Endodermal cell (in vitro differentiated cells): ENCODE results near the gene TRIM9. TPM values are rescaled to one million over a fixed set of nuclear protein-coding genes. Genes with fewer than 3 reads are reported as not detected.

Experiments
- DNase-seq: peaks from one replicate; pipeline ENCODE4 v3.0.0-alpha.2; 2017
- H3K27ac ChIP-seq: 2 replicates; pipeline ENCODE4 v1.5.1; 2013; ENCODE audit warnings: mild to moderate bottlenecking, low read depth, low read length, moderate library complexity
- H3K27me3 ChIP-seq: 2 replicates; pipeline ENCODE4 v1.6.1; 2013; ENCODE audit warnings: mild to moderate bottlenecking, low read length, moderate library complexity; ENCODE audit not compliant: insufficient read depth, control insufficient read depth, poor library complexity, severe bottlenecking
- H3K36me3 ChIP-seq: 2 replicates; pipeline ENCODE4 v1.7.0; 2013; ENCODE audit warnings: mild to moderate bottlenecking, low read length, moderate library complexity; ENCODE audit not compliant: control insufficient read depth, insufficient read depth
- H3K4me1 ChIP-seq: one replicate; pipeline ENCODE4 v1.7.0; 2013; ENCODE audit warnings: low read length; ENCODE audit not compliant: control insufficient read depth, insufficient read depth
- H3K4me3 ChIP-seq: 2 replicates; pipeline ENCODE4 v1.5.1; 2013; ENCODE audit warnings: mild to moderate bottlenecking, low read length, moderate library complexity
- H3K9ac ChIP-seq: 2 replicates; pipeline ENCODE4 v1.6.1; 2013; ENCODE audit warnings: mild to moderate bottlenecking, low read length, moderate library complexity; ENCODE audit not compliant: poor library complexity, severe bottlenecking; ENCODE audit errors: extremely low read depth
- H3K9me3 ChIP-seq: 2 replicates; pipeline ENCODE4 v1.6.1; 2013; ENCODE audit warnings: mild to moderate bottlenecking, low read length, moderate library complexity; ENCODE audit not compliant: control insufficient read depth
- H3K27ac Mint-ChIP-seq: 2 replicates; pipeline ENCODE4 v1.8.0; 2020; ENCODE audit warnings: mixed read lengths
- H3K27me3 Mint-ChIP-seq: 2 replicates; pipeline ENCODE4 v1.8.0; 2021; ENCODE audit warnings: mild to moderate bottlenecking, mixed read lengths; ENCODE audit not compliant: insufficient read depth
- H3K36me3 Mint-ChIP-seq: 2 replicates; pipeline ENCODE4 v1.8.0; 2020; ENCODE audit warnings: low read depth, mixed read lengths
- H3K4me1 Mint-ChIP-seq: 2 replicates; pipeline ENCODE4 v1.8.0; 2020; ENCODE audit warnings: mixed read lengths
- H3K4me3 Mint-ChIP-seq: 2 replicates; pipeline ENCODE4 v1.8.0; 2020; ENCODE audit warnings: mild to moderate bottlenecking, moderate library complexity, mixed read lengths
- H3K9me3 Mint-ChIP-seq: 2 replicates; pipeline ENCODE4 v1.8.0; 2020; ENCODE audit warnings: mild to moderate bottlenecking, mixed read lengths
- WGBS, 2 experiments: methylation state at CpG; one replicate each; pipeline versions ENCODE4 v1.1.5 to v1.1.7; 2013; ENCODE audit warnings: missing lambda C conversion rate in 2 of 2, mixed read lengths in 1 of 2; ENCODE audit not compliant: insufficient coverage in 1 of 2, insufficient read length in 1 of 2; 5-methylcytosine and 5-hydroxymethylcytosine counted together
- total RNA-seq, 2 donors: library from RNA; stranded (reverse); fragmentation: NEBNext Ultra II Directional in 1 of 2; extraction: Animal tissue kit (Norgen Biotek cat#: 25700) in 1 of 2; gene quantifications; 2 replicates in 1 of 2; 3 replicates in 1 of 2; pipeline ENCODE4 v1.2.1, GENCODE V29; 2021
- TF ChIP-seq, protein P1 (sequence below): fragments of 200-600 bp; sonication (generic); conservative IDR thresholded peaks from 2 replicates; pipeline ENCODE4 v1.5.0; 2021; ENCODE audit warnings: antibody characterized with exemption, mild to moderate bottlenecking

TRIM9 gene
- total RNA-seq, 2 donors from 2014 or later: 0.81 to 0.82 TPM

DNA sequence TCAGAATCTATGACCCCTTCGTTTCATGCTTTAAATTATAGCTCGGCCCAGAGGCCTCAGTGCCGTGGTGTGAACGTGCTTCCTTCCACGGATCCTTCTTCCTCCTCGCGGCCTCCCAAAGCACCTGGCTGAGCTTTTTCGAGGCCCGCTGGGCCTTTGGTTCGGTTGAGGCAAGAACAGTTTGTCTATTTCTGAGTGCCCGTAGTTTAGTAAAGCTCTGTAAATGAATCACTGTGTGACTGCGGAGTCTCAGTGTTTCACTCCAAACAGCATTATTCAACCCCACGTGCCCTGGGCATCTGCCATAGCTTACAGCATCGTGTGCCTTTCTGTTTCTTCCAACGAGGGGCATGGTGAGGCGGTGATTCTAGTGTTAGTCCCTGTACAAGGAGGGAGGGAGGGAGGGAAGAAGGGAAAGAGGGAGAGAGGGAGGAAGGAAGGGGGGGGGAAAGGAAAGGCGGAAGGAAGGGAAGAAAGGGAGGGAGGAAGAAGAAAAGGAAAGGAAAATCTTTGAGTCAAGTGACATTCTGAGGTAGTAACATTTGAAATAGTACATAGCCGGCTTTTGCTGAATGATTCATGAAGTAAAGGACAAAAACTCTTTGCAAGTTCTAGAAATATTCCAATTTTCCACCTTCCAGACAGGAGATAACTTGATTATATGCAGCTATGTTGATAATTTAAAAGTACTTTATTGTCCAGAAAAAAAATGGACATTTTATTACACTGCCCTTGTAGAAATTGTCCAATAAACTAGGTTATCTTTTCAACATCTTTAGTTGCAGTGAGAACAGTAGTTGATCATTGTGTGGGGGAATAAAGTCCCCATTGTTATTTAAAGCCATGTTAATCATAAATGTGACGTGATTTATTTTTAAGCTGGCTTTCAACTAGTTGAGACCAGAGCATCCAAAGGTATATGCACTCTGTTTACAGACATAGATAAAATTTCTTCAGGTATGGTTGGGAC lies 1.2 kb upstream of the TRIM9 start:
- H3K27me3 Mint-ChIP-seq: peaks cover 77% of the 10 kb centered on the region
- no peak for DNase-seq

DNA sequence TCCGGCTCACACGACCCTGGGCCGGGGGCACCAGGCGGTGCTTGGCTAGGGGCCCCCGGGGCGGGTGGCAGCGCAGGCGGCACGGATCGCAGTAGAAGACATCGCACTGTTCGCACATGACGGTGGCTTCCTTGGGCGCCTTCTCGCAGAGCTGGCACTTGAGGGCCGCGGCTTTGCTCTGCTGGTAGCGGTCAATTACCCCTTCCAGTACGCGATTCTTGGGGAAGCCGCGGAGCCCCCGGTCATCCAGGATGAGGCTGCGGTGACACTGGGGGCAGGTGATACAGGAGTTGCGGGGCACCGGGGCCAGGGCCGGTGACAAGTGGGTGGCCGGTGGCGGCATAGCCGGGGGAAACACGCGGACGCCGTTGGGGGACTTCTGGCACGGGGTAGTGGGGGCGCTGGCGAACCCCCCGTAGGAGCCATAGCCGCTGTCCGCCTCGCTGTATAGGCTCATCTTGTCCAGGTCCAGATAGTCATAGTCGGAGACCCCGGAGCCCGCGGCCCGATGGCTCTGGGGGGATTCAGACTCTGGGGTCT lies 553 bp downstream of the TRIM9 start:
- peak; percentile 73 for DNase-seq

More for the DNA sequence above, 1.2 kb upstream of the TRIM9 start:
- Mint-ChIP-seq H3K36me3 (no peaks in the 10 kb centered on the region), H3K9me3 (no peaks in the 10 kb centered on the region), H3K4me1 (peaks cover 6% of the 10 kb centered on the region), H3K27ac (no peak overlapping the region), H3K4me3 (peak overlapping the region; percentile 70)
- 43 to 44% methylated on average over 16 to 19 of the region's 19 CpGs for WGBS, 2 experiments
- Histone ChIP-seq H3K9me3 (no peaks in the 10 kb centered on the region), H3K27me3 (peaks cover 74% of the 10 kb centered on the region), H3K9ac (no peak overlapping the region), H3K4me3 (peak overlapping the region; percentile 88), H3K36me3 (no peaks in the 10 kb centered on the region), H3K27ac (peak overlapping the region; percentile 64), H3K4me1 (peaks cover 4% of the 10 kb centered on the region)
- TF ChIP-seq, protein P1, sequence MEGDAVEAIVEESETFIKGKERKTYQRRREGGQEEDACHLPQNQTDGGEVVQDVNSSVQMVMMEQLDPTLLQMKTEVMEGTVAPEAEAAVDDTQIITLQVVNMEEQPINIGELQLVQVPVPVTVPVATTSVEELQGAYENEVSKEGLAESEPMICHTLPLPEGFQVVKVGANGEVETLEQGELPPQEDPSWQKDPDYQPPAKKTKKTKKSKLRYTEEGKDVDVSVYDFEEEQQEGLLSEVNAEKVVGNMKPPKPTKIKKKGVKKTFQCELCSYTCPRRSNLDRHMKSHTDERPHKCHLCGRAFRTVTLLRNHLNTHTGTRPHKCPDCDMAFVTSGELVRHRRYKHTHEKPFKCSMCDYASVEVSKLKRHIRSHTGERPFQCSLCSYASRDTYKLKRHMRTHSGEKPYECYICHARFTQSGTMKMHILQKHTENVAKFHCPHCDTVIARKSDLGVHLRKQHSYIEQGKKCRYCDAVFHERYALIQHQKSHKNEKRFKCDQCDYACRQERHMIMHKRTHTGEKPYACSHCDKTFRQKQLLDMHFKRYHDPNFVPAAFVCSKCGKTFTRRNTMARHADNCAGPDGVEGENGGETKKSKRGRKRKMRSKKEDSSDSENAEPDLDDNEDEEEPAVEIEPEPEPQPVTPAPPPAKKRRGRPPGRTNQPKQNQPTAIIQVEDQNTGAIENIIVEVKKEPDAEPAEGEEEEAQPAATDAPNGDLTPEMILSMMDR: no peak

More for the DNA sequence above, 553 bp downstream of the TRIM9 start:
- peaks cover 4% of the 10 kb centered on the region for H3K4me1 ChIP-seq
- WGBS, 2 experiments: 1 to 3% methylated on average over 22 to 46 of the region's 46 CpGs
- H3K4me3 ChIP-seq: peak overlapping the region; percentile 88
- TF ChIP-seq, protein P1: no peak
- H3K27ac ChIP-seq: no peak overlapping the region
- H3K9me3 ChIP-seq: no peaks in the 10 kb centered on the region
- Mint-ChIP-seq H3K9me3 (no peaks in the 10 kb centered on the region), H3K4me3 (peak overlapping the region; percentile 70), H3K27me3 (peaks cover 73% of the 10 kb centered on the region), H3K27ac (no peak overlapping the region), H3K4me1 (peaks cover 6% of the 10 kb centered on the region), H3K36me3 (no peaks in the 10 kb centered on the region)
- H3K9ac ChIP-seq: no peak overlapping the region
- no peaks in the 10 kb centered on the region for H3K36me3 ChIP-seq
- H3K27me3 ChIP-seq: peaks cover 72% of the 10 kb centered on the region
